Uterine smooth muscle cell (primary cell): ENCODE data around the gene ZBTB21. TPM values are rescaled to one million over a fixed set of nuclear protein-coding genes. Genes with fewer than 3 reads are reported as not detected.

Source experiments
- total RNA-seq: library from RNA; depleted of rRNA; stranded (reverse); fragments of >200 nt; gene quantifications from 2 replicates; pipeline ENCODE4 v1.2.3, GENCODE V29; 2014

ZBTB21 gene
- total RNA-seq, result 10.6 and 11.1 TPM in 2 replicates

DNA sequence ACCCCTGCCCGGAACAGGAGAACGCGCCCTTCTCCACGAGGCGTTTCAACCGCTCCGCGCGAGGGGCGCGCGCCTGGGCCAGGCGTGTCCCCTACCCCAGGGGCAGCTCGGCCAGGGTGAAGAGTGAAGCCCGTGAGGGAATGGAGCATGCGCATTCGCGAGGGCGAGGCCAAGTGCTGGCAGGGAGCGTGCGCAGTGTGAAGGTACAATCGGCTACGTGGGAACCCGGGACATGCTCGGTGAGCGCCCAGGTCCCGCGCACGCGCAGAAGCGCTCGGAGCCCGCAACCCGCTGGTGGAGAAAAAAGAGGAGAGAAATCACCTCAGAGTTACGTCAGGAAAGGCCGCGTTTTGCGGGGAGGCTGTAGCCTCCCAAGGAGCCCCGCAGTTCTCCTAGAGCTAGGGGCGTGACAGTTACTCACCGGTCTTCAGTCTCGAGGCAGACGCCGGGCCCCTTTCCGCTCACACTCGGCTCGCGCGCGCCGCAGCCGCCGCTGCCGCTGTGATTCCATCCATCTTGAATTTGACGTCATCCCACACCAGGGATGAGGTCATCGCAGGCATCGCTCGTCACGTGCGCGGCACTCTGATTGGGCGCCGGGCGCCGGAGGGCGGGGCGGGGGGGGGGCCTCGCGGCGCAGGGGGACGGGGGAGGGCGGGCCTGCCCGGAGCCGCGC is at the start of gene ZBTB21:
TSS of gene ZBTB21 (minus strand) at position 530 of the 676 bp plus-strand sequence. CDS start 16,265 bp downstream, outside the sequence.

GRCh38 chr21:41953831-41954653 is 56.1 kb downstream of the ZBTB21 start, which contains the start of gene C2CD2:
C2CD2 (minus strand) TSS chr21:41954018; CDS start chr21:41953648, 370 bp downstream.

Other genes starting within 250 kb of the ZBTB21 start
- not detected in 2 replicates for gene RIPK4, start 243.3 kb downstream of the ZBTB21 start, total RNA-seq
- gene PRDM15, start 131.0 kb downstream of the ZBTB21 start, total RNA-seq, result 5.2 and 7.3 TPM in 2 replicates
- 34.4 and 39.4 TPM in 2 replicates for gene C2CD2, start 56.3 kb downstream of the ZBTB21 start, total RNA-seq
- gene UMODL1, start 61.0 kb upstream of the ZBTB21 start, total RNA-seq, result 0.12 TPM in 1 of 2 replicates, not detected in the other
- 0.44 and 0.50 TPM in 2 replicates for gene ABCG1, start 208.8 kb upstream of the ZBTB21 start, total RNA-seq